Measurements from ENCODE around the gene GIGYF1. TPM values are rescaled to one million over a fixed set of nuclear protein-coding genes. Genes with fewer than 3 reads are reported as not detected.

The GIGYF1 gene
- total RNA-seq, 1 experiment from 2014 or later: 22.1 TPM

Other genes with a start within 250 kb of the GIGYF1 start
- gene SPACDR, start 230.0 kb downstream of the GIGYF1 start, total RNA-seq (2014; rRNA removed; shearing (Covaris generic)): not detected in 2 replicates
- gene TSC22D4, start 215.0 kb downstream of the GIGYF1 start, total RNA-seq (2014; rRNA removed; shearing (Covaris generic)): 64.3 and 67.0 TPM in 2 replicates
- 0.53 and 0.61 TPM in 2 replicates for gene NYAP1, start 210.3 kb downstream of the GIGYF1 start, total RNA-seq (2014; rRNA removed; shearing (Covaris generic))
- 16.4 and 18.1 TPM in 2 replicates for gene AGFG2, start 155.0 kb downstream of the GIGYF1 start, total RNA-seq (2014; rRNA removed; shearing (Covaris generic))
- 0.21 and 0.48 TPM in 2 replicates for gene SAP25, start 120.3 kb downstream of the GIGYF1 start, total RNA-seq (2014; rRNA removed; shearing (Covaris generic))
- 4.6 and 5.5 TPM in 2 replicates for gene LRCH4, start 108.1 kb downstream of the GIGYF1 start, total RNA-seq (2014; rRNA removed; shearing (Covaris generic))
- gene FBXO24, start 107.9 kb downstream of the GIGYF1 start, total RNA-seq (2014; rRNA removed; shearing (Covaris generic)): 0.13 and 0.55 TPM in 2 replicates
- gene PCOLCE, start 91.9 kb downstream of the GIGYF1 start, total RNA-seq (2014; rRNA removed; shearing (Covaris generic)): 0.59 and 1.1 TPM in 2 replicates
- gene MOSPD3, start 81.7 kb downstream of the GIGYF1 start, total RNA-seq (2014; rRNA removed; shearing (Covaris generic)): 14.0 and 16.7 TPM in 2 replicates
- gene TFR2, start 52.7 kb downstream of the GIGYF1 start, total RNA-seq (2014; rRNA removed; shearing (Covaris generic)): 0.29 and 1.6 TPM in 2 replicates
- not detected in 2 replicates for gene ACTL6B, start 37.8 kb downstream of the GIGYF1 start, total RNA-seq (2014; rRNA removed; shearing (Covaris generic))
- 43.7 and 47.7 TPM in 2 replicates for gene GNB2, start 20.5 kb downstream of the GIGYF1 start, total RNA-seq (2014; rRNA removed; shearing (Covaris generic))
- 79.2 and 94.4 TPM in 2 replicates for gene POP7, start 11.9 kb upstream of the GIGYF1 start, total RNA-seq (2014; rRNA removed; shearing (Covaris generic))
- 0.29 TPM in 1 of 2 replicates, not detected in the other for gene EPO, start 26.2 kb upstream of the GIGYF1 start, total RNA-seq (2014; rRNA removed; shearing (Covaris generic))
- not detected in 2 replicates for gene ZAN, start 39.3 kb upstream of the GIGYF1 start, total RNA-seq (2014; rRNA removed; shearing (Covaris generic))
- 37.3 and 45.2 TPM in 2 replicates for gene EPHB4, start 133.3 kb upstream of the GIGYF1 start, total RNA-seq (2014; rRNA removed; shearing (Covaris generic))
- gene SLC12A9, start 158.5 kb upstream of the GIGYF1 start, total RNA-seq (2014; rRNA removed; shearing (Covaris generic)): 13.1 and 16.6 TPM in 2 replicates
- gene TRIP6, start 173.1 kb upstream of the GIGYF1 start, total RNA-seq (2014; rRNA removed; shearing (Covaris generic)): 107 and 109 TPM in 2 replicates
- gene SRRT, start 180.9 kb upstream of the GIGYF1 start, total RNA-seq (2014; rRNA removed; shearing (Covaris generic)): 42.2 and 49.8 TPM in 2 replicates
- gene UFSP1, start 195.5 kb upstream of the GIGYF1 start, total RNA-seq (2014; rRNA removed; shearing (Covaris generic)): 14.2 and 14.5 TPM in 2 replicates
- gene ACHE, start 201.6 kb upstream of the GIGYF1 start, total RNA-seq (2014; rRNA removed; shearing (Covaris generic)): 1.5 and 1.8 TPM in 2 replicates